Mucosa of rectum (tissue), 2 donors: ENCODE results near the gene REXO5.

Experiments used
- H3K27ac ChIP-seq, 2 donors: one replicate each; pipeline ENCODE4 v1.7.0; 2013; ENCODE audit warnings: inconsistent platforms in 2 of 2, low read depth in 2 of 2, low read length in 2 of 2
- H3K27me3 ChIP-seq, 2 donors: one replicate each; pipeline ENCODE4 v1.7.0; 2013; ENCODE audit warnings: low read length in 2 of 2; ENCODE audit not compliant: control insufficient read depth in 2 of 2, insufficient read depth in 2 of 2
- H3K36me3 ChIP-seq, 2 donors: one replicate each; pipeline ENCODE4 v1.7.0; 2013; ENCODE audit warnings: low read length in 2 of 2; ENCODE audit not compliant: control insufficient read depth in 2 of 2, insufficient read depth in 2 of 2
- H3K4me1 ChIP-seq, 2 donors: one replicate each; pipeline ENCODE4 v1.7.0; 2013; ENCODE audit warnings: low read length in 2 of 2, mild to moderate bottlenecking in 1 of 2; ENCODE audit not compliant: control insufficient read depth in 2 of 2, insufficient read depth in 2 of 2
- H3K4me3 ChIP-seq, 2 donors: one replicate each; pipeline ENCODE4 v1.7.0; 2013; ENCODE audit warnings: low read length in 2 of 2
- H3K9ac ChIP-seq, 2 donors: one replicate each; pipeline ENCODE4 v1.7.0; 2013; ENCODE audit warnings: low read length in 2 of 2, low read depth in 1 of 2, mild to moderate bottlenecking in 1 of 2
- H3K9me3 ChIP-seq, 2 donors: one replicate each; pipeline ENCODE4 v1.7.0; 2013; ENCODE audit warnings: low read length in 2 of 2; ENCODE audit not compliant: control insufficient read depth in 2 of 2
- donor health status: healthy.
- donor health status: Normal muscosa, but diverticular disease.

The REXO5 gene

DNA sequence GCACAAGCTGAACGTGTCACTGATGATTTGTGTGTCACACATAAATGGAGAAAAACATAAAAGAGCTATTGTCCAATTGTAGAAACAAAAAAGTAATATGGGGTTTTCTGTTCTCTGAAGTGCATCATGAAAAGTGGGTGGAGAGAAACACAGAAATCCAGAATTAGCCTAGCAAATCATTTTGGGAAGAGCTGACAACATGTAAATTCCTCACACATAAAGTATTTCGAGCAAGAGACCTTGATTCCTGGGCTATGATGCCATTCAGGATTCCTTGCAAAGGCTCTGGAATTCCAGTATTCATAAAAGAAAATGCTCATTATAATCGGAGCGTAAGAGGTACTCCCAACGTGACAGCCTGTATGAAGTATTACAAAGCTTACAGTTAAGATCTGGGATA lies 92.7 kb downstream of the REXO5 start:
- Histone ChIP-seq H3K9me3 (no peaks in the 10 kb centered on the region), H3K36me3 (peaks cover 4 to 10% of the 10 kb centered on the region in 2 donors), H3K9ac (peak overlapping the region in 1 of 2 donors; percentile 71), H3K4me1 (peaks cover 20% of the 10 kb centered on the region in 2 donors), H3K4me3 (peak overlapping the region; percentile 92 to 98), H3K27me3 (no peaks in the 10 kb centered on the region), H3K27ac (peak overlapping the region; percentile 95)
